ENCODE data around the gene SH3GL3.

Gene SH3GL3

GRCh38 chr15:83545804-83546511 lies 98.8 kb downstream of the SH3GL3 start:
- no peak overlapping the region for H2AFZ ChIP-seq (ENCODE audit: low read depth, low read length, severe bottlenecking)
- no peak overlapping the region for H3K27ac ChIP-seq (ENCODE audit: low read depth, low read length)
- H3K4me3 ChIP-seq (ENCODE audit: insufficient read depth, low read length, poor library complexity, severe bottlenecking), result no peak overlapping the region
- no peak overlapping the region for H3K9ac ChIP-seq (ENCODE audit: low read length)
- no peaks in the 10 kb centered on the region for H3K36me3 ChIP-seq (ENCODE audit: low read length)
- H3K27me3 ChIP-seq (ENCODE audit: low read length), result no peaks in the 10 kb centered on the region
- H3K79me2 ChIP-seq (ENCODE audit: insufficient read depth, low read length), result no peaks in the 10 kb centered on the region
- H4K20me1 ChIP-seq (ENCODE audit: low read depth, low read length), result no peaks in the 10 kb centered on the region
- no peaks in the 10 kb centered on the region for H3K9me2 ChIP-seq (replicated peaks; ENCODE audit: insufficient read depth, low read length)
- H3K4me2 ChIP-seq (ENCODE audit: low read depth, low read length, poor library complexity, severe bottlenecking), result no peak overlapping the region
- H3F3A ChIP-seq (ENCODE audit: insufficient read depth), result no peaks in the 10 kb centered on the region
- TF ChIP-seq EZH2phosphoT487 (conservative IDR thresholded peaks at IDR 0.05; ENCODE audit: low read length), result no peak
- TF ChIP-seq CTCF (IDR thresholded peaks at IDR 0.05; ENCODE audit: insufficient read depth, low read length, poor library complexity, severe bottlenecking), result no peak
- H3K9me3 ChIP-seq (ENCODE audit: insufficient read depth, low read length), result no peaks in the 10 kb centered on the region

GRCh38 chr15:83546512-83546888 lies 99.4 kb downstream of the SH3GL3 start:
- Histone ChIP-seq H3K9ac (ENCODE audit: low read length) (no peak overlapping the region), H3K36me3 (ENCODE audit: low read length) (no peaks in the 10 kb centered on the region), H4K20me1 (ENCODE audit: low read depth, low read length) (no peaks in the 10 kb centered on the region), H3K9me3 (ENCODE audit: insufficient read depth, low read length) (no peaks in the 10 kb centered on the region), H3K4me3 (ENCODE audit: insufficient read depth, low read length, poor library complexity, severe bottlenecking) (no peak overlapping the region), H3K27me3 (ENCODE audit: low read length) (no peaks in the 10 kb centered on the region), H3K4me2 (ENCODE audit: low read depth, low read length, poor library complexity, severe bottlenecking) (no peak overlapping the region), H3K79me2 (ENCODE audit: insufficient read depth, low read length) (no peaks in the 10 kb centered on the region), H2AFZ (ENCODE audit: low read depth, low read length, severe bottlenecking) (no peak overlapping the region), H3F3A (ENCODE audit: insufficient read depth) (no peaks in the 10 kb centered on the region), H3K27ac (ENCODE audit: low read depth, low read length) (no peak overlapping the region), H3K9me2 (replicated peaks; ENCODE audit: insufficient read depth, low read length) (no peaks in the 10 kb centered on the region)
- TF ChIP-seq CTCF (IDR thresholded peaks at IDR 0.05; ENCODE audit: insufficient read depth, low read length, poor library complexity, severe bottlenecking) (no peak), EZH2phosphoT487 (conservative IDR thresholded peaks at IDR 0.05; ENCODE audit: low read length) (no peak)

- H3K9ac ChIP-seq (ENCODE audit: low read length), result no peak overlapping the region
These were observed 100.0 kb downstream of the SH3GL3 start for GRCh38 chr15:83547168-83547567.

More at GRCh38 chr15:83547168-83547567, 100.0 kb downstream of the SH3GL3 start:
- no peak overlapping the region for H3K4me3 ChIP-seq (ENCODE audit: insufficient read depth, low read length, poor library complexity, severe bottlenecking)
- no peaks in the 10 kb centered on the region for H3K9me3 ChIP-seq (ENCODE audit: insufficient read depth, low read length)
- no peak for TF ChIP-seq EZH2phosphoT487 (conservative IDR thresholded peaks at IDR 0.05; ENCODE audit: low read length)
- TF ChIP-seq CTCF (IDR thresholded peaks at IDR 0.05; ENCODE audit: insufficient read depth, low read length, poor library complexity, severe bottlenecking), result no peak
- H2AFZ ChIP-seq (ENCODE audit: low read depth, low read length, severe bottlenecking), result no peak overlapping the region
- no peaks in the 10 kb centered on the region for H3K27me3 ChIP-seq (ENCODE audit: low read length)
- no peak overlapping the region for H3K4me2 ChIP-seq (ENCODE audit: low read depth, low read length, poor library complexity, severe bottlenecking)
- no peaks in the 10 kb centered on the region for H3K36me3 ChIP-seq (ENCODE audit: low read length)
- H3K27ac ChIP-seq (ENCODE audit: low read depth, low read length), result no peak overlapping the region
- H3K79me2 ChIP-seq (ENCODE audit: insufficient read depth, low read length), result no peaks in the 10 kb centered on the region
- H3F3A ChIP-seq (ENCODE audit: insufficient read depth), result no peaks in the 10 kb centered on the region
- H4K20me1 ChIP-seq (ENCODE audit: low read depth, low read length), result no peaks in the 10 kb centered on the region
- no peaks in the 10 kb centered on the region for H3K9me2 ChIP-seq (replicated peaks; ENCODE audit: insufficient read depth, low read length)

All from SU-DHL-6 (cell line).